Calu3 (cell line): Measurements from ENCODE around the gene STRIP2. TPM values are rescaled to one million over a fixed set of nuclear protein-coding genes. Genes with fewer than 3 reads are reported as not detected.

ENCODE experiments used
- BruUV-seq: library from RNA; stranded (reverse); fragments of 400-500 nt; replicated peaks from 2 replicates; lab custom pipeline; 2021; lab: Mats Ljungman, UMichigan
- CTCF ChIA-PET: fragments of 300-600 bp; sonication (Branson Sonifier 250); formaldehyde crosslinking; loops from one replicate; lab custom pipeline; 2022; ENCODE audit warnings: antibody characterized with exemption; lab: Charles Lee
- DNase-seq: peaks from one replicate; pipeline ENCODE4 v3.0.0; 2022
- H3K27ac Mint-ChIP-seq: one replicate; pipeline ENCODE4 v1.8.0; 2022; ENCODE audit warnings: mixed read lengths; ENCODE audit not compliant: unreplicated experiment
- H3K27me3 Mint-ChIP-seq: one replicate; pipeline ENCODE4 v1.8.0; 2022; ENCODE audit warnings: mixed read lengths; ENCODE audit not compliant: unreplicated experiment
- H3K36me3 Mint-ChIP-seq: one replicate; pipeline ENCODE4 v1.8.0; 2022; ENCODE audit warnings: mild to moderate bottlenecking, moderate library complexity, mixed read lengths; ENCODE audit not compliant: insufficient read depth, unreplicated experiment
- H3K4me1 Mint-ChIP-seq: one replicate; pipeline ENCODE4 v1.8.0; 2022; ENCODE audit warnings: mild to moderate bottlenecking, low read depth, mixed read lengths; ENCODE audit not compliant: unreplicated experiment
- H3K4me3 Mint-ChIP-seq: one replicate; pipeline ENCODE4 v1.8.0; 2022; ENCODE audit warnings: mild to moderate bottlenecking, low read depth, moderate library complexity, mixed read lengths; ENCODE audit not compliant: unreplicated experiment
- H3K9me3 Mint-ChIP-seq: one replicate; pipeline ENCODE4 v1.8.0; 2022; ENCODE audit warnings: low read depth, mixed read lengths; ENCODE audit not compliant: unreplicated experiment
- intact Hi-C: fragments of 100-400 bp; cut with micrococcal nuclease; formaldehyde crosslinking; loops from one replicate; pipeline ENCODE4 v1.10.0; 2022; ENCODE audit not compliant: unreplicated experiment
- total RNA-seq: library from RNA; stranded (reverse); gene quantifications from 2 replicates; pipeline ENCODE4 v1.2.3, GENCODE V29; 2022
- TF ChIP-seq, protein P1 (sequence below): fragments of 200-600 bp; IDR thresholded peaks from one replicate; pipeline ENCODE4 v1.8.0; 2022; ENCODE audit warnings: antibody characterized with exemption; ENCODE audit not compliant: unreplicated experiment

The STRIP2 gene
- total RNA-seq, 1 experiment from 2014 or later = 10.1 TPM

GRCh38 chr7:129514683-129515082, 80.5 kb downstream of the STRIP2 start:
- Mint-ChIP-seq H3K27me3 (peaks cover 35% of the 10 kb centered on the region), H3K36me3 (no peaks in the 10 kb centered on the region), H3K4me1 (no peaks in the 10 kb centered on the region), H3K27ac (no peak overlapping the region), H3K9me3 (no peaks in the 10 kb centered on the region), H3K4me3 (no peak overlapping the region)
- TF ChIP-seq, protein P1, sequence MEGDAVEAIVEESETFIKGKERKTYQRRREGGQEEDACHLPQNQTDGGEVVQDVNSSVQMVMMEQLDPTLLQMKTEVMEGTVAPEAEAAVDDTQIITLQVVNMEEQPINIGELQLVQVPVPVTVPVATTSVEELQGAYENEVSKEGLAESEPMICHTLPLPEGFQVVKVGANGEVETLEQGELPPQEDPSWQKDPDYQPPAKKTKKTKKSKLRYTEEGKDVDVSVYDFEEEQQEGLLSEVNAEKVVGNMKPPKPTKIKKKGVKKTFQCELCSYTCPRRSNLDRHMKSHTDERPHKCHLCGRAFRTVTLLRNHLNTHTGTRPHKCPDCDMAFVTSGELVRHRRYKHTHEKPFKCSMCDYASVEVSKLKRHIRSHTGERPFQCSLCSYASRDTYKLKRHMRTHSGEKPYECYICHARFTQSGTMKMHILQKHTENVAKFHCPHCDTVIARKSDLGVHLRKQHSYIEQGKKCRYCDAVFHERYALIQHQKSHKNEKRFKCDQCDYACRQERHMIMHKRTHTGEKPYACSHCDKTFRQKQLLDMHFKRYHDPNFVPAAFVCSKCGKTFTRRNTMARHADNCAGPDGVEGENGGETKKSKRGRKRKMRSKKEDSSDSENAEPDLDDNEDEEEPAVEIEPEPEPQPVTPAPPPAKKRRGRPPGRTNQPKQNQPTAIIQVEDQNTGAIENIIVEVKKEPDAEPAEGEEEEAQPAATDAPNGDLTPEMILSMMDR = no peak
- DNase-seq = no peak
- intact Hi-C loops = no loop called here
- CTCF ChIA-PET = no interaction called here
- BruUV-seq = no TSS peak

DNA sequence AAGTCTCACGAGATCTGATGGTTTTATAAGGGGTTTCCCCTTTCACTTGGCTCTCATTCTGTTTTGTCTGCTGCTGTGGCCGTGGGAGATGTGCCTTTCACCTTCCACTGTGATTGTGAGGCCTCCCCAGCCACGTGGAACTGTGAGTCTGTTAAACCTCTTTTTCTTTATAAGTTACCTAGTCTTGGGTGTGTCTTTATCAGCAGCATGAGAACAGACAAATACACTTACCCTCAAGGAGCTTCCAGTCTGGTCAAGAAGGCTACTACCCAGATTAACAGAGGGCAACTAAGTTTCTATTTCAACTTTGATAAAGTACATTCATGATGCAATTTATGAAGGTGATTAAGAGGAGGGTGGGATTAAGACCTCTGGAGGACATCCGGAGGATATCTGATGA, 81.1 kb downstream of the STRIP2 start:
- Mint-ChIP-seq H3K27me3 (peaks cover 42% of the 10 kb centered on the region), H3K4me3 (no peak overlapping the region), H3K27ac (no peak overlapping the region), H3K4me1 (no peaks in the 10 kb centered on the region), H3K36me3 (no peaks in the 10 kb centered on the region), H3K9me3 (no peaks in the 10 kb centered on the region)
- DNase-seq = no peak
- BruUV-seq = no TSS peak
- intact Hi-C loops = no loop called here
- CTCF ChIA-PET = no interaction called here
- TF ChIP-seq, protein P1 = no peak

DNA sequence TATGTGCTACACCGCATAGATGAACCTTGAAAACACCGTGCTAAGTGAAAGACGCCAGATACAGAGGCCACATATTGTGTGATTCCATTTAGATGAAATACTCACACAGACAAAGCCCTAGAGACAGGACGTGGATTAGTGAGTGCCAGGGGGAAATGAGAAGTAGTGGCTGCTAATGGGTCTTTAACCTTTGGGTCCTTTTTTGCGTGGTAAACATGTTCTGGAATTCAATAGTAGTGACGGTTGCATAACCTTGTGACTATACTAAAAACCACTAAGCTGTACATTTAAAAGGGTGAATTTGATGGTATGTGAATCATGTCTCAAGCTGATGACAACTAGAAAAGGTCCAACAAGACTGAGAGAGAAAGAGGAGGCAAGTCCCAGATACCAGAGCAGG, 83.7 kb downstream of the STRIP2 start:
- no peaks in the 10 kb centered on the region for H3K4me1 Mint-ChIP-seq
- TF ChIP-seq, protein P1 = no peak
- CTCF ChIA-PET = no interaction called here
- DNase-seq = no peak
- no peak overlapping the region for H3K4me3 Mint-ChIP-seq
- H3K27me3 Mint-ChIP-seq = peaks cover 64% of the 10 kb centered on the region
- H3K36me3 Mint-ChIP-seq = no peaks in the 10 kb centered on the region
- no peaks in the 10 kb centered on the region for H3K9me3 Mint-ChIP-seq
- H3K27ac Mint-ChIP-seq = no peak overlapping the region
- BruUV-seq = no TSS peak
- intact Hi-C loops = no loop called here

GRCh38 chr7:129519464-129519863, 85.2 kb downstream of the STRIP2 start:
- BruUV-seq = no TSS peak
- Mint-ChIP-seq H3K27ac (no peak overlapping the region), H3K4me3 (no peak overlapping the region), H3K36me3 (peaks cover 5% of the 10 kb centered on the region), H3K4me1 (peaks cover 4% of the 10 kb centered on the region), H3K27me3 (peaks cover 55% of the 10 kb centered on the region), H3K9me3 (no peaks in the 10 kb centered on the region)
- TF ChIP-seq, protein P1 = no peak
- intact Hi-C loops = no loop called here
- CTCF ChIA-PET = no interaction called here
- no peak for DNase-seq
